GM18868 (cell line): Measurements from ENCODE around the gene INPP5K.
"Not testable (repeated sequence)": the region's sequence is repeated elsewhere in the genome, so short reads cannot be mapped to it uniquely, and the experiment has no call there.

ENCODE experiments used
- ATAC-seq: cut with Tn5 transposase; IDR thresholded peaks from one replicate; pipeline ENCODE4 v1.9.1; 2021; ENCODE audit warnings: mild to moderate bottlenecking, moderate library complexity; ENCODE audit not compliant: unreplicated experiment

INPP5K gene

GRCh38 chr17:1508709-1509108, 7.7 kb downstream of the INPP5K start:
- ATAC-seq: not testable (repeated sequence)

GRCh38 chr17:1506649-1507267, 9.7 kb downstream of the INPP5K start:
- no peak for ATAC-seq

- no peak for ATAC-seq
Measured at GRCh38 chr17:1505586-1505985, 10.8 kb downstream of the INPP5K start.

GRCh38 chr17:1504866-1505265, 11.5 kb downstream of the INPP5K start:
- no peak for ATAC-seq

GRCh38 chr17:1503699-1504098, 12.7 kb downstream of the INPP5K start:
- no peak for ATAC-seq

- no peak for ATAC-seq
Measured at GRCh38 chr17:1498869-1499268, 17.5 kb downstream of the INPP5K start.

- no peak for ATAC-seq
Measured at GRCh38 chr17:1498233-1498632, 18.2 kb downstream of the INPP5K start.

GRCh38 chr17:1497831-1498230, 18.6 kb downstream of the INPP5K start:
- no peak for ATAC-seq

- ATAC-seq: no peak
Measured at GRCh38 chr17:1496869-1497268, 19.5 kb downstream of the INPP5K start.

GRCh38 chr17:1495265-1495989, 21.0 kb downstream of the INPP5K start:
- no peak for ATAC-seq

GRCh38 chr17:1494736-1495253, 21.6 kb downstream of the INPP5K start:
- ATAC-seq: no peak

GRCh38 chr17:1494203-1494602, 22.2 kb downstream of the INPP5K start:
- ATAC-seq: no peak

GRCh38 chr17:1493291-1493980, 23.0 kb downstream of the INPP5K start:
- no peak for ATAC-seq

GRCh38 chr17:1492249-1493206, 23.9 kb downstream of the INPP5K start, which contains the start of gene MYO1C:
MYO1C (minus strand) TSS chr17:1492686; CDS start chr17:1492487, 199 bp downstream.
- ATAC-seq: no peak

- peak; percentile 45 for ATAC-seq
Measured at GRCh38 chr17:1491443-1492248, 24.8 kb downstream of the INPP5K start.

- ATAC-seq: peak; percentile 46
Measured at GRCh38 chr17:1490643-1491442, 25.6 kb downstream of the INPP5K start.

GRCh38 chr17:1488826-1489270, 27.6 kb downstream of the INPP5K start:
- no peak for ATAC-seq

- ATAC-seq: no peak
Measured at GRCh38 chr17:1487939-1488825, 28.2 kb downstream of the INPP5K start.
